Spinal cord (tissue), 10 donors: ENCODE data around the gene CLSTN3. TPM values are rescaled to one million over a fixed set of nuclear protein-coding genes. Genes with fewer than 3 reads are reported as not detected.

ENCODE experiments used
- DNase-seq, 6 donors: peaks; one replicate each; pipeline versions ENCODE4 v3.0.0 to v3.0.0-alpha.2; 2013 to 2015; ENCODE audit warnings: low spot score in 6 of 6, low read depth in 4 of 6
- H3K27ac ChIP-seq: one replicate; pipeline ENCODE4 v1.5.1; 2013; ENCODE audit warnings: low read depth, low read length, control low read depth
- H3K27me3 ChIP-seq: one replicate; pipeline ENCODE4 v1.6.1; 2013; ENCODE audit warnings: low read length; ENCODE audit not compliant: control insufficient read depth, insufficient read depth
- H3K36me3 ChIP-seq: one replicate; pipeline ENCODE4 v1.6.1; 2013; ENCODE audit warnings: low read length; ENCODE audit not compliant: control insufficient read depth, insufficient read depth
- H3K4me1 ChIP-seq: one replicate; pipeline ENCODE4 v1.6.1; 2013; ENCODE audit warnings: low read length; ENCODE audit not compliant: control insufficient read depth, insufficient read depth
- H3K4me3 ChIP-seq: one replicate; pipeline ENCODE4 v1.5.1; 2013; ENCODE audit warnings: low read depth, low read length, control low read depth
- H3K9me3 ChIP-seq: one replicate; pipeline ENCODE4 v1.6.1; 2013; ENCODE audit warnings: low read length; ENCODE audit not compliant: control insufficient read depth, insufficient read depth
- WGBS: methylation state at CpG from one replicate; pipeline ENCODE4 v1.1.5; 2013; ENCODE audit warnings: missing lambda C conversion rate; ENCODE audit not compliant: insufficient coverage; 5-methylcytosine and 5-hydroxymethylcytosine counted together
- polyA plus RNA-seq, 2 donors: library from polyadenylated mRNA; unstranded; fragments of 120-200 nt; gene quantifications; one replicate each; pipeline ENCODE4 v1.2.1, GENCODE V29; 2013; ENCODE audit not compliant: insufficient read length in 2 of 2
- total RNA-seq, 2 donors: library from RNA; depleted of rRNA in 1 of 2; stranded (reverse); fragments of 120-200 nt in 1 of 2; fragments of >200 nt in 1 of 2; gene quantifications; one replicate each; pipeline versions ENCODE4 v1.2.3 to v1.2.4, GENCODE V29; 2013 to 2014
- donor health status: healthy.

CLSTN3 gene
- total and polyA plus RNA-seq, 4 donors = 33.9 to 215 (median 174) TPM

- Histone ChIP-seq H3K36me3 (no peaks in the 10 kb centered on the region), H3K4me1 (no peaks in the 10 kb centered on the region), H3K27ac (no peak overlapping the region), H3K27me3 (no peaks in the 10 kb centered on the region), H3K9me3 (no peaks in the 10 kb centered on the region), H3K4me3 (no peak overlapping the region)
- 96% methylated on average over 2 of the region's 7 CpGs for WGBS
- DNase-seq = no peak
Observed at GRCh38 chr12:7122811-7123769, 7.1 kb upstream of the CLSTN3 start.

GRCh38 chr12:7123806-7124522, 6.2 kb upstream of the CLSTN3 start:
- Histone ChIP-seq H3K36me3 (no peaks in the 10 kb centered on the region), H3K4me3 (no peak overlapping the region), H3K27me3 (no peaks in the 10 kb centered on the region), H3K9me3 (no peaks in the 10 kb centered on the region), H3K27ac (no peak overlapping the region), H3K4me1 (peaks cover 3% of the 10 kb centered on the region)
- 60% methylated on average over 5 of the region's 11 CpGs for WGBS
- DNase-seq = no peak

DNA sequence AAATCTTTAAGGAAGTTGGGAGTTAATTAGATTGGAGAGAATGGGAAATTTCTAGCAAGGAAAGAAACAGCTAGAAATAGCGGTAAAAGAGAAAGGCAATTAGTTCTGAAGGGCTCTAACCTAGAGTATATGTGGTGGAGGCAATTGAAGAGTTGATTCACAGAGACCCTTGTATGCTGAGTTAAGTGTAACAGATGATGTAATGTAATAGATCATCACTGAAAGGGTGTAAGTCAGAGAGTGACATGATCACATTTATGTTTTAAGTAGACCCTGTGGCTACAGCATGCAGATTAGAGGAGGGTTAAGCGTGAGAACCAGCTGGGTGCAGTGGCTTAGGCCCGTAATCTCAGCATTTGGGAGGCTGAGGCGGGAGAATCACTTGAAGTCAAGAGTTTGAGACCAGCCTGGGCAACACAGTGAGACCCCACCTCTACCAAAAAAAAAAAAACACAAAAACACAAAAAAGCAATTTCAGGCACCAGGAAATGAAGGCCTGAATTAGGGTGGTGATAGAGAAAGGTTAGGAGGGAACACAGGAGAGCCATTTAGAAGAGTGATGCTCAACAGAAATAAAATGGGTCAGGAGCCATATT, 4.4 kb upstream of the CLSTN3 start:
- DNase-seq = no peak
- Histone ChIP-seq H3K36me3 (no peaks in the 10 kb centered on the region), H3K4me3 (no peak overlapping the region), H3K27me3 (no peaks in the 10 kb centered on the region), H3K9me3 (no peaks in the 10 kb centered on the region), H3K27ac (no peak overlapping the region), H3K4me1 (peaks cover 18% of the 10 kb centered on the region)
- 100% methylated on average over 1 of the region's 4 CpGs for WGBS

- peaks cover 38% of the 10 kb centered on the region for H3K4me1 ChIP-seq
- DNase-seq = no peak
- WGBS = 85% methylated on average over 12 of the region's 17 CpGs
- no peaks in the 10 kb centered on the region for H3K9me3 ChIP-seq
- peaks cover 5% of the 10 kb centered on the region for H3K36me3 ChIP-seq
- no peaks in the 10 kb centered on the region for H3K27me3 ChIP-seq
- no peak overlapping the region for H3K27ac ChIP-seq
- H3K4me3 ChIP-seq = no peak overlapping the region
Observed at GRCh38 chr12:7127916-7128626, 2.1 kb upstream of the CLSTN3 start.

GRCh38 chr12:7128681-7129286, 1.4 kb upstream of the CLSTN3 start, which contains the start of gene RBP5:
RBP5 (minus strand) TSS chr12:7128889; CDS start chr12:7128775, 114 bp downstream.
- peaks cover 12% of the 10 kb centered on the region for H3K36me3 ChIP-seq
- no peaks in the 10 kb centered on the region for H3K9me3 ChIP-seq
- H3K4me1 ChIP-seq = peaks cover 38% of the 10 kb centered on the region
- no peak for DNase-seq
- 84% methylated on average over 4 of the region's 7 CpGs for WGBS
- H3K27me3 ChIP-seq = no peaks in the 10 kb centered on the region
- H3K4me3 ChIP-seq = peak within 1 kb of the TSS; percentile 81
- peak within 1 kb of the TSS; percentile 4 for H3K27ac ChIP-seq

DNA sequence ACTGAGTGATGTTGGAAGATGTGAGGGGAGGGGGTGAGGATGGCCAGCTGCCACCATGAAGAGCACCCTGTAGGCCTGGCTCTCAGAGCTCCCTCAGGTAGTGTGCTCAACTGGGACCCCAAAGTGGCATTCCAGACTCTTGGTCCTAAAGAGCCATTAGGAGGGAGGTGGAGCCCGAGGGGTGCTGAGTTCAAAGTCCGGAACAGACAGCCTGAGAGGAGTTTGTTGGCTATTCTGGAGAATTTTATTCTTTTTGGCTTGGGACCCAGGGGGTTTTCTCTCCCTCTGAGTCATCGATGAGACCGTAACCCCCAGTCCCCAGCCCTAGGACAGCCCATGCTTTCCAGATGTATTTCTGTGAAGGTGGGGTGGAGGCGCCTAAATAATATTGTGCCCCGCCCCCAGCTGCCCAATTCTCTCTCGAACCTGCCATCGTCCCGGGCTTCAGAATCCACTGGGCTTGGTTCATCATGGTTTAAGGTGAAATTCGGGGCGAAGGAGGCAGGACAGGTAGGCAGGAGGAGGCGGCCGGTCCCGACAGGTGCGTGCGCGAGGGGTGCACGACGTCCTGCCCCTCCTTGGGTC, 792 bp upstream of the CLSTN3 start:
- H3K9me3 ChIP-seq = no peaks in the 10 kb centered on the region

GRCh38 chr12:7130701-7131501, 730 bp downstream of the CLSTN3 start:
- H3K27ac ChIP-seq = peak overlapping the region; percentile 67
- H3K27me3 ChIP-seq = no peaks in the 10 kb centered on the region
- peak in 2 of 6 donors; percentile 74 to 90 for DNase-seq
- H3K9me3 ChIP-seq = no peaks in the 10 kb centered on the region
- peaks cover 38% of the 10 kb centered on the region for H3K4me1 ChIP-seq
- peak overlapping the region; percentile 81 for H3K4me3 ChIP-seq
- peaks cover 32% of the 10 kb centered on the region for H3K36me3 ChIP-seq
- WGBS = 1% methylated on average over 25 of the region's 32 CpGs

More for the DNA sequence above, 792 bp upstream of the CLSTN3 start:
- peak in 1 of 6 donors; percentile 18 for DNase-seq
- Histone ChIP-seq H3K27me3 (no peaks in the 10 kb centered on the region), H3K27ac (peak overlapping the region; percentile 4), H3K4me1 (peaks cover 38% of the 10 kb centered on the region), H3K4me3 (peak overlapping the region; percentile 81), H3K36me3 (peaks cover 18% of the 10 kb centered on the region)
- 13% methylated on average over 14 of the region's 19 CpGs for WGBS

DNA sequence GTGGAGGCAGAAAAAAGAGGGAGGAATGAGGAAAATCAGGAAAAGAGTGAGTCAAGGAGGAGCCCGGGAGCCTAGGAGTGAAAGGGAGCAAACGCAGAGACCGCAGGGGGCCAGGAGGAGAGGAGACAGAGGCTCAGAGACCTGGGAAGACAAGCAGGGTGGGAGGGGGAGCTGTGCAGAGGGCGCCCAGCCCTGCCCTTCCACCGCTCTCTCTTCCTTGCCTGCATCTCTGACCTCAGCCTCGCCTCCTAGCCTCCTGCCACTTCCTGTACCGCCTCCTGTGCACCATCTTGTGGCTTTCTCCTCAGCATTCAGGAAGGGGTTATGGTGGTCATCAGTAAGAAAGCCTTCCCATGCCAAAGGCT, 1.3 kb downstream of the CLSTN3 start:
- WGBS = 0% methylated on average over 3 of the region's 7 CpGs
- H3K4me3 ChIP-seq = peak overlapping the region; percentile 81
- H3K4me1 ChIP-seq = peaks cover 38% of the 10 kb centered on the region
- H3K27me3 ChIP-seq = no peaks in the 10 kb centered on the region
- peaks cover 38% of the 10 kb centered on the region for H3K36me3 ChIP-seq
- DNase-seq = no peak
- H3K27ac ChIP-seq = no peak overlapping the region
- no peaks in the 10 kb centered on the region for H3K9me3 ChIP-seq
